ENCODE data around the gene PDK2. TPM values are rescaled to one million over a fixed set of nuclear protein-coding genes. Genes with fewer than 3 reads are reported as not detected.

PDK2 gene
- total RNA-seq, 1 experiment from 2014 or later: 31.9 TPM

- POLR2A ChIA-PET (ENCODE audit: unreplicated experiment): interaction anchor here (0.6 kb wide), 1 partner anchor 23 kb away, joined by 6 read pairs; no protein-coding TSS in a partner anchor
- peaks cover 75% of the 10 kb centered on the region for H3K4me1 ChIP-seq (ENCODE audit: insufficient read depth, low read length)
- peak overlapping the region; percentile 96 for H3K27ac ChIP-seq (ENCODE audit: low read length)
- no peak overlapping the region for H3K4me3 ChIP-seq (ENCODE audit: low read length)
- H2AFZ ChIP-seq (ENCODE audit: low read length): no peak overlapping the region
- CTCF ChIA-PET: interaction anchor here (4.7 kb wide), 1 partner anchor 27 kb away, joined by 37 read pairs; no protein-coding TSS in a partner anchor
- H3K4me2 ChIP-seq (ENCODE audit: low read length): peak overlapping the region; percentile 97
- intact Hi-C loops (cut with micrococcal nuclease): no loop called here
- peak overlapping the region; percentile 78; the same call in 1 of the 2 replicates for H3K9ac ChIP-seq (ENCODE audit: low read length)
- no TSS peak for BruUV-seq (replicated peaks)
- no peaks in the 10 kb centered on the region for H3K27me3 ChIP-seq (ENCODE audit: low read length)
- H3K79me2 ChIP-seq (ENCODE audit: low read length): peaks cover 58% of the 10 kb centered on the region
- H3K9me2 ChIP-seq (replicated peaks; ENCODE audit: low read length): no peaks in the 10 kb centered on the region
- H3K9me3 ChIP-seq (ENCODE audit: low read length): no peaks in the 10 kb centered on the region
- peaks cover 21% of the 10 kb centered on the region for H3F3A ChIP-seq (ENCODE audit: low read length, unreplicated experiment)
- no peak for TF ChIP-seq EZH2 (IDR thresholded peaks at IDR 0.05; ENCODE audit: low read length, unreplicated experiment)
- TF ChIP-seq EZH2phosphoT487 (IDR thresholded peaks at IDR 0.05; ENCODE audit: borderline replicate concordance, low read length): no peak
- TF ChIP-seq, protein P1, sequence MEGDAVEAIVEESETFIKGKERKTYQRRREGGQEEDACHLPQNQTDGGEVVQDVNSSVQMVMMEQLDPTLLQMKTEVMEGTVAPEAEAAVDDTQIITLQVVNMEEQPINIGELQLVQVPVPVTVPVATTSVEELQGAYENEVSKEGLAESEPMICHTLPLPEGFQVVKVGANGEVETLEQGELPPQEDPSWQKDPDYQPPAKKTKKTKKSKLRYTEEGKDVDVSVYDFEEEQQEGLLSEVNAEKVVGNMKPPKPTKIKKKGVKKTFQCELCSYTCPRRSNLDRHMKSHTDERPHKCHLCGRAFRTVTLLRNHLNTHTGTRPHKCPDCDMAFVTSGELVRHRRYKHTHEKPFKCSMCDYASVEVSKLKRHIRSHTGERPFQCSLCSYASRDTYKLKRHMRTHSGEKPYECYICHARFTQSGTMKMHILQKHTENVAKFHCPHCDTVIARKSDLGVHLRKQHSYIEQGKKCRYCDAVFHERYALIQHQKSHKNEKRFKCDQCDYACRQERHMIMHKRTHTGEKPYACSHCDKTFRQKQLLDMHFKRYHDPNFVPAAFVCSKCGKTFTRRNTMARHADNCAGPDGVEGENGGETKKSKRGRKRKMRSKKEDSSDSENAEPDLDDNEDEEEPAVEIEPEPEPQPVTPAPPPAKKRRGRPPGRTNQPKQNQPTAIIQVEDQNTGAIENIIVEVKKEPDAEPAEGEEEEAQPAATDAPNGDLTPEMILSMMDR (conservative IDR thresholded peaks at IDR 0.05; ENCODE audit: low read depth, low read length): no peak
- ATAC-seq (no peak), DNase-seq (no peak)
- peaks cover 20% of the 10 kb centered on the region for H3K36me3 ChIP-seq (ENCODE audit: low read depth, low read length)
- peaks cover 23% of the 10 kb centered on the region for H4K20me1 ChIP-seq (ENCODE audit: low read length)
Measured at GRCh38 chr17:50053654-50053960, 41.5 kb upstream of the PDK2 start.

- Histone ChIP-seq H3F3A (ENCODE audit: low read length, unreplicated experiment) (peaks cover 20% of the 10 kb centered on the region), H3K9ac (ENCODE audit: low read length) (peak overlapping the region; percentile 95), H3K4me3 (ENCODE audit: low read length) (peak overlapping the region; percentile 90), H3K27me3 (ENCODE audit: low read length) (no peaks in the 10 kb centered on the region), H3K36me3 (ENCODE audit: low read depth, low read length) (peaks cover 22% of the 10 kb centered on the region), H3K4me1 (ENCODE audit: insufficient read depth, low read length) (peaks cover 79% of the 10 kb centered on the region), H4K20me1 (ENCODE audit: low read length) (peaks cover 36% of the 10 kb centered on the region), H3K79me2 (ENCODE audit: low read length) (peaks cover 72% of the 10 kb centered on the region), H3K4me2 (ENCODE audit: low read length) (peak overlapping the region; percentile 97), H3K27ac (ENCODE audit: low read length) (peak overlapping the region; percentile 96), H3K9me3 (ENCODE audit: low read length) (no peaks in the 10 kb centered on the region), H2AFZ (ENCODE audit: low read length) (no peak overlapping the region), H3K9me2 (replicated peaks; ENCODE audit: low read length) (no peaks in the 10 kb centered on the region)
- no peak for TF ChIP-seq EZH2 (IDR thresholded peaks at IDR 0.05; ENCODE audit: low read length, unreplicated experiment)
- TF ChIP-seq EZH2phosphoT487 (IDR thresholded peaks at IDR 0.05; ENCODE audit: borderline replicate concordance, low read length): no peak
- TF ChIP-seq, protein P1 (conservative IDR thresholded peaks at IDR 0.05; ENCODE audit: low read depth, low read length): no peak
- TSS peak; percentile 90 for BruUV-seq (replicated peaks)
- peak; percentile 18 for ATAC-seq
- POLR2A ChIA-PET (ENCODE audit: unreplicated experiment): interaction anchor here (0.6 to 3.5 kb wide), 5 partner anchors 10 to 195 kb away, joined by 3 to 65 read pairs (median 4); no protein-coding TSS in a partner anchor
- intact Hi-C loops (cut with micrococcal nuclease): loop anchor here (1.0 to 2.0 kb wide), 2 partner anchors 28 to 40 kb away; partner anchors contain the start of gene PDK2
- CTCF ChIA-PET: interaction anchor here (0.5 to 4.7 kb wide), 4 partner anchors 10 to 423 kb away, joined by 5 to 37 read pairs (median 8); no protein-coding TSS in a partner anchor
- DNase-seq: peak; percentile 95
Measured at GRCh38 chr17:50055055-50055425, 40.1 kb upstream of the PDK2 start.
